ENCODE measurements around the gene RPL31.

GRCh38 chr2:100991404-100991773 lies 10.7 kb upstream of the RPL31 start:
- TF ChIP-seq CTCF (IDR thresholded peaks at IDR 0.05) (no peak), POLR2AphosphoS5 (IDR thresholded peaks at IDR 0.05; ENCODE audit: low read depth, low read length) (no peak), SIN3A (IDR thresholded peaks at IDR 0.05; ENCODE audit: borderline replicate concordance, insufficient read depth, low read depth, low read length) (no peak), REST (IDR thresholded peaks at IDR 0.05; ENCODE audit: insufficient read depth in 1 of 2, low read depth in 2 of 2, low read length in 1 of 2) (no peak), TCF7L2 (IDR thresholded peaks at IDR 0.05; ENCODE audit: low read depth, low read length) (no peak)

Data from Panc1 (cell line).